GM18502 (cell line): ENCODE results near the gene NAPG.
"Not testable (repeated sequence)": the region's sequence is repeated elsewhere in the genome, so short reads cannot be mapped to it uniquely, and the experiment has no call there.

ENCODE experiments used
- ATAC-seq: cut with Tn5 transposase; IDR thresholded peaks from one replicate; pipeline ENCODE4 v1.9.1; 2021; ENCODE audit warnings: mild to moderate bottlenecking; ENCODE audit not compliant: unreplicated experiment, poor library complexity

The NAPG gene

GRCh38 chr18:10511236-10511635 lies 14.6 kb upstream of the NAPG start:
- ATAC-seq = no peak

- no peak for ATAC-seq
Measured at GRCh38 chr18:10514082-10514481, 11.7 kb upstream of the NAPG start.

- ATAC-seq = no peak
Measured at GRCh38 chr18:10514601-10515000, 11.2 kb upstream of the NAPG start.

- ATAC-seq = no peak
Measured at GRCh38 chr18:10515456-10515855, 10.4 kb upstream of the NAPG start.

- ATAC-seq = no peak
Measured at GRCh38 chr18:10516078-10516477, 9.7 kb upstream of the NAPG start.

GRCh38 chr18:10518595-10519255 lies 7.1 kb upstream of the NAPG start:
- ATAC-seq = no peak

GRCh38 chr18:10519366-10519765 lies 6.5 kb upstream of the NAPG start:
- no peak for ATAC-seq

- ATAC-seq = peak; percentile 78
Measured at GRCh38 chr18:10519999-10520935, 5.6 kb upstream of the NAPG start.

- no peak for ATAC-seq
Measured at GRCh38 chr18:10521566-10521965, 4.3 kb upstream of the NAPG start.

GRCh38 chr18:10522574-10522973 lies 3.3 kb upstream of the NAPG start:
- no peak for ATAC-seq

GRCh38 chr18:10523544-10523943 lies 2.3 kb upstream of the NAPG start:
- ATAC-seq = no peak

GRCh38 chr18:10524507-10525370 lies 1.1 kb upstream of the NAPG start:
- ATAC-seq = no peak

GRCh38 chr18:10525371-10525691 lies 496 bp upstream of the NAPG start:
- ATAC-seq = no peak

GRCh38 chr18:10526561-10526949 lies 728 bp downstream of the NAPG start:
- peak; percentile 9 for ATAC-seq

GRCh38 chr18:10528439-10528838 lies 2.6 kb downstream of the NAPG start:
- no peak for ATAC-seq

- ATAC-seq = no peak
Measured at GRCh38 chr18:10530002-10530401, 4.2 kb downstream of the NAPG start.

GRCh38 chr18:10530852-10531251 lies 5.0 kb downstream of the NAPG start:
- ATAC-seq = no peak

GRCh38 chr18:10533111-10533510 lies 7.3 kb downstream of the NAPG start:
- no peak for ATAC-seq

- ATAC-seq = no peak
Measured at GRCh38 chr18:10536280-10536679, 10.5 kb downstream of the NAPG start.

- no peak for ATAC-seq
Measured at GRCh38 chr18:10537765-10538164, 11.9 kb downstream of the NAPG start.

- ATAC-seq = not testable (repeated sequence)
Measured at GRCh38 chr18:10539124-10539523, 13.3 kb downstream of the NAPG start.
